Measurements from ENCODE around the gene PEPD.

Gene PEPD

GRCh38 chr19:33545217-33545981 is 23.8 kb upstream of the PEPD start:
- no peak for DNase-seq

GRCh38 chr19:33535226-33535625 is 13.6 kb upstream of the PEPD start:
- no peak for DNase-seq

- no peak for DNase-seq
Measured at GRCh38 chr19:33532859-33533460, 11.4 kb upstream of the PEPD start.

- DNase-seq = no peak
Measured at GRCh38 chr19:33530842-33531241, 9.3 kb upstream of the PEPD start.

GRCh38 chr19:33530296-33530695 is 8.7 kb upstream of the PEPD start:
- no peak for DNase-seq

GRCh38 chr19:33529094-33529676 is 7.6 kb upstream of the PEPD start:
- no peak for DNase-seq

- DNase-seq = no peak
Measured at GRCh38 chr19:33528404-33528803, 6.8 kb upstream of the PEPD start.

GRCh38 chr19:33527125-33527524 is 5.5 kb upstream of the PEPD start:
- DNase-seq = no peak

GRCh38 chr19:33524024-33524664 is 2.6 kb upstream of the PEPD start:
- no peak for DNase-seq

GRCh38 chr19:33523167-33523566 is 1.6 kb upstream of the PEPD start:
- no peak for DNase-seq

- DNase-seq = no peak
Measured at GRCh38 chr19:33522371-33522662, 726 bp upstream of the PEPD start.

- DNase-seq = no peak
Measured at GRCh38 chr19:33520844-33521479, 629 bp downstream of the PEPD start.

GRCh38 chr19:33520048-33520643 is 1.4 kb downstream of the PEPD start:
- DNase-seq = no peak

- DNase-seq = no peak
Measured at GRCh38 chr19:33519416-33519815, 2.2 kb downstream of the PEPD start.

GRCh38 chr19:33518541-33518940 is 3.0 kb downstream of the PEPD start:
- DNase-seq = no peak

- DNase-seq = no peak
Measured at GRCh38 chr19:33517922-33518321, 3.7 kb downstream of the PEPD start.

GRCh38 chr19:33515921-33516320 is 5.7 kb downstream of the PEPD start:
- DNase-seq = no peak

GRCh38 chr19:33514885-33515551 is 6.6 kb downstream of the PEPD start:
- DNase-seq = no peak

- no peak for DNase-seq
Measured at GRCh38 chr19:33513424-33513823, 8.2 kb downstream of the PEPD start.

- no peak for DNase-seq
Measured at GRCh38 chr19:33512580-33513137, 8.9 kb downstream of the PEPD start.

GRCh38 chr19:33512021-33512420 is 9.6 kb downstream of the PEPD start:
- no peak for DNase-seq

- no peak for DNase-seq
Measured at GRCh38 chr19:33511346-33511745, 10.2 kb downstream of the PEPD start.

Data from stimulated activated naive CD4-positive, alpha-beta T cell treated with Interleukin-2 at 50 U/mL for 16 hours (primary cell).